ENCODE measurements around the gene IKZF4. TPM values are rescaled to one million over a fixed set of nuclear protein-coding genes. Genes with fewer than 3 reads are reported as not detected.
A peak's percentile ranks its signal among the peaks of the same experiment; 100 is the strongest.

The IKZF4 gene
- total and polyA plus RNA-seq, 2 of the 8 experiments (the other 6 are each of a cell fraction or from before 2014, with no cell fraction given) = 8.0 to 13.3 TPM

GRCh38 chr12:56042843-56043242 lies 22.0 kb downstream of the IKZF4 start:
- Histone ChIP-seq H2BK20ac (ENCODE audit: low read length) (no peak overlapping the region), H3K4me1 (replicated peaks in 1 of 4; ENCODE audit: control insufficient read depth in 3 of 4, insufficient read depth in 4 of 4, low read length in 3 of 4) (peaks cover 0 to 12% (median 4%) of the 10 kb centered on the region in 4 experiments; a peak in 5 of 7 replicates), H2BK15ac (ENCODE audit: low read length) (no peak overlapping the region), H2BK120ac (replicated peaks; ENCODE audit: low read depth, low read length) (no peak overlapping the region), H2AK5ac (ENCODE audit: low read depth, low read length) (no peak overlapping the region), H3K23ac (ENCODE audit: insufficient read length) (no peak overlapping the region), H3K9me3 (ENCODE audit: insufficient read depth in 2 of 2, low read depth in 1 of 2, low read length in 1 of 2) (no peaks in the 10 kb centered on the region), H3K27me3 (replicated peaks in 1 of 4; ENCODE audit: control insufficient read depth in 3 of 4, extremely low read depth in 1 of 4, insufficient read depth in 3 of 4, low read length in 3 of 4) (no peaks in the 10 kb centered on the region), H3K4me2 (ENCODE audit: insufficient read depth in 1 of 2, low read depth in 2 of 2, low read length in 2 of 2) (peak overlapping the region; percentile 72 to 91), H3K4ac (replicated peaks; ENCODE audit: insufficient read length, low read depth, low read length) (no peak overlapping the region), H3K18ac (ENCODE audit: extremely low read depth, low read length) (no peak overlapping the region), H3K4me3 (ENCODE audit: extremely low read depth in 1 of 4, insufficient read depth in 2 of 4, low read depth in 3 of 4, low read length in 4 of 4) (peak overlapping the region; percentile 73 to 95 (median 86)), H4K5ac (ENCODE audit: insufficient read length, low read depth, low read length) (no peak overlapping the region), H3K36me3 (ENCODE audit: control insufficient read depth in 2 of 4, insufficient read depth in 4 of 4, low read length in 3 of 4) (peaks cover 13 to 30% (median 21%) of the 10 kb centered on the region in 4 experiments), H3K56ac (replicated peaks; ENCODE audit: insufficient read length, low read depth, low read length) (no peak overlapping the region), H4K8ac (ENCODE audit: extremely low read depth, insufficient read depth, low read length) (no peak overlapping the region), H4K91ac (replicated peaks; ENCODE audit: insufficient read length, low read length) (no peak overlapping the region), H3K79me1 (ENCODE audit: low read depth, low read length) (peaks cover 3% of the 10 kb centered on the region; the same call in 1 of the 2 replicates), H3K79me2 (ENCODE audit: control insufficient read depth in 1 of 2, insufficient read depth in 2 of 2, low read length in 2 of 2) (peaks cover 6 to 19% of the 10 kb centered on the region in 2 experiments), H3K27ac (ENCODE audit: low read depth, low read length) (0 out of 2 replicates have a peak overlapping the region, but pooled peaks have one; percentile 29), H2AFZ (ENCODE audit: low read length) (no peak overlapping the region), H3K23me2 (ENCODE audit: low read depth, low read length) (peaks cover 7% of the 10 kb centered on the region), H2BK5ac (ENCODE audit: low read depth, low read length) (no peak overlapping the region), H3K14ac (ENCODE audit: insufficient read length) (no peak overlapping the region), H2BK12ac (ENCODE audit: low read depth, low read length) (no peak overlapping the region), H4K20me1 (replicated peaks in 1 of 2; ENCODE audit: control insufficient read depth in 1 of 2, insufficient read depth in 2 of 2, low read length in 2 of 2) (peaks cover 0 to 4% of the 10 kb centered on the region in 2 experiments), H3K9ac (replicated peaks in 1 of 4; ENCODE audit: extremely low read depth in 1 of 4, low read depth in 3 of 4, low read length in 3 of 4) (peak overlapping the region; percentile 91 to 96 (median 94))
- TF ChIP-seq CTCF (IDR thresholded peaks at IDR 0.05; ENCODE audit: control extremely low read depth in 1 of 3, insufficient read depth in 1 of 3, low read depth in 1 of 3, low read length in 3 of 3) (no peak), JUND (IDR thresholded peaks at IDR 0.05; ENCODE audit: low read length) (no peak), SAP30 (IDR thresholded peaks at IDR 0.05; ENCODE audit: insufficient read depth, insufficient replicate concordance, low read length) (peak; percentile 1), KDM1A (IDR thresholded peaks at IDR 0.05; ENCODE audit: borderline replicate concordance, low read length) (no peak), CEBPB (IDR thresholded peaks at IDR 0.05; ENCODE audit: low read depth, low read length) (no peak), SIN3A (conservative IDR thresholded peaks at IDR 0.05 in 1 of 2, IDR thresholded peaks at IDR 0.05 in 1 of 2; ENCODE audit: low read depth in 1 of 2, low read length in 2 of 2) (no peak), EP300 (IDR thresholded peaks at IDR 0.05; ENCODE audit: borderline replicate concordance in 1 of 2, low read depth in 2 of 2, low read length in 2 of 2) (no peak)
- TF ChIP-seq, protein P1, sequence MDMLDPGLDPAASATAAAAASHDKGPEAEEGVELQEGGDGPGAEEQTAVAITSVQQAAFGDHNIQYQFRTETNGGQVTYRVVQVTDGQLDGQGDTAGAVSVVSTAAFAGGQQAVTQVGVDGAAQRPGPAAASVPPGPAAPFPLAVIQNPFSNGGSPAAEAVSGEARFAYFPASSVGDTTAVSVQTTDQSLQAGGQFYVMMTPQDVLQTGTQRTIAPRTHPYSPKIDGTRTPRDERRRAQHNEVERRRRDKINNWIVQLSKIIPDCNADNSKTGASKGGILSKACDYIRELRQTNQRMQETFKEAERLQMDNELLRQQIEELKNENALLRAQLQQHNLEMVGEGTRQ (IDR thresholded peaks at IDR 0.05; ENCODE audit: low read length) = no peak
- WGBS, 2 experiments (ENCODE audit: extremely low coverage in 1 of 2, insufficient coverage in 1 of 2, insufficient read length in 1 of 2, insufficient replicate concordance in 2 of 2, low coverage in 1 of 2, low lambda C conversion rate in 2 of 2, missing lambda C conversion rate in 1 of 2) = 63% methylated on average over 9 of the region's 9 CpGs; no CpG with 5 or more reads in 1 of the 2 experiments
- ChIA-PET POLR2A (ENCODE audit: partially characterized antibody) (interaction anchor here (1.3 to 5.4 kb wide), 9 partner anchors 13 to 116 kb away, joined by 3 to 48 read pairs (median 25); partner anchors contain the start of genes IKZF4, MYL6, PA2G4 and PYM1), CTCF (ENCODE audit: partially characterized antibody) (interaction anchor here (1.0 kb wide), 1 partner anchor 9 kb away, joined by 3 read pairs; no protein-coding TSS in a partner anchor)
- DNase-seq (ENCODE audit: low read depth in 1 of 2, low spot score in 2 of 2) (no peak), FAIRE-seq (no peak)

Data from H1 (cell line).